Spleen (tissue), 11 donors: ENCODE results near the gene PEPD. TPM values are rescaled to one million over a fixed set of nuclear protein-coding genes. Genes with fewer than 3 reads are reported as not detected.

Source experiments
- DNase-seq: peaks from one replicate; pipeline ENCODE4 v3.0.0-alpha.2; 2020
- H3K27ac ChIP-seq, 8 donors: fragments of 200-600 bp; sonication (generic) in 7 of 8; 1 replicate in 4 of 8; 2 replicates in 4 of 8; pipeline versions ENCODE4 v1.5.0 to v1.8.0; 2016 to 2021; ENCODE audit warnings: inconsistent platforms in 4 of 8, mild to moderate bottlenecking in 4 of 8, moderate library complexity in 1 of 8
- H3K27me3 ChIP-seq, 7 donors: fragments of 200-600 bp; sonication (generic) in 6 of 7; replicated peaks in 1 of 7; 1 replicate in 4 of 7; 2 replicates in 3 of 7; pipeline versions ENCODE4 v1.5.0 to v1.8.0; 2016 to 2021; ENCODE audit warnings: inconsistent platforms in 3 of 7, mild to moderate bottlenecking in 1 of 7
- H3K36me3 ChIP-seq, 6 donors: fragments of 200-600 bp; sonication (generic) in 5 of 6; 1 replicate in 4 of 6; 2 replicates in 2 of 6; pipeline versions ENCODE4 v1.5.0 to v1.8.0; 2016 to 2021; ENCODE audit warnings: inconsistent platforms in 2 of 6
- H3K4me1 ChIP-seq, 6 donors: fragments of 200-600 bp; sonication (generic) in 5 of 6; 1 replicate in 3 of 6; 2 replicates in 3 of 6; pipeline versions ENCODE4 v1.5.0 to v1.8.0; 2016 to 2021; ENCODE audit warnings: inconsistent platforms in 3 of 6
- H3K4me3 ChIP-seq, 8 donors: fragments of 200-600 bp; sonication (generic) in 7 of 8; 1 replicate in 4 of 8; 2 replicates in 4 of 8; pipeline versions ENCODE4 v1.5.0 to v1.8.0; 2016 to 2021; ENCODE audit warnings: inconsistent platforms in 4 of 8, mild to moderate bottlenecking in 4 of 8, moderate library complexity in 2 of 8
- H3K9me3 ChIP-seq, 8 donors: fragments of 200-600 bp; sonication (generic) in 7 of 8; 1 replicate in 4 of 8; 2 replicates in 4 of 8; pipeline versions ENCODE4 v1.5.0 to v1.8.0; 2016 to 2021; ENCODE audit warnings: inconsistent platforms in 4 of 8
- POLR2A ChIP-seq, 3 donors: fragments of 450-650 bp; IDR thresholded peaks; one replicate each; pipeline ENCODE4 v1.5.1; 2017; ENCODE audit warnings: antibody characterized with exemption in 3 of 3, mild to moderate bottlenecking in 1 of 3
- POLR2AphosphoS5 ChIP-seq, 3 donors: sonication (generic); formaldehyde crosslinking; IDR thresholded peaks; one replicate each; pipeline ENCODE4 v1.5.1; 2017; ENCODE audit warnings: antibody characterized with exemption in 3 of 3
- WGBS, 5 donors: extraction: QIAGEN DNeasy Blood & Tissue Kit in 3 of 5; methylation state at CpG; one replicate each; pipeline versions ENCODE4 v1.1.5 to v1.1.7; 2013 to 2018; 5-methylcytosine and 5-hydroxymethylcytosine counted together
- intact Hi-C: fragments of 100-400 bp; cut with DNase I; formaldehyde crosslinking; loops from one replicate; pipeline ENCODE4 v1.15.0; 2023; ENCODE audit warnings: low total_unique reads
- polyA plus RNA-seq, 3 donors: library from polyadenylated mRNA; stranded (reverse); fragments of 200-250 nt; gene quantifications; one replicate each; pipeline ENCODE4 v1.2.1, GENCODE V29; 2013
- total RNA-seq, 7 donors: library from RNA; depleted of rRNA in 3 of 7; stranded (reverse); fragments of >200 nt in 3 of 7; fragmentation: NEBNext Ultra II Directional in 4 of 7; extraction: Animal tissue kit (Norgen Biotek cat#: 25700) in 4 of 7; gene quantifications; one replicate each; pipeline versions ENCODE4 v1.1.0 to v1.2.1, GENCODE V29; 2016 to 2021
- TF ChIP-seq, protein P1 (sequence below), 11 experiments: fragments of 200-600 bp in 7 of 11; fragments of 450-650 bp in 4 of 11; sonication (generic) in 4 of 11; IDR thresholded peaks in 8 of 11; conservative IDR thresholded peaks in 3 of 11; 1 replicate in 7 of 11; 2 replicates in 4 of 11; pipeline versions ENCODE4 v1.4.0 to v1.8.0; 2016 to 2021; ENCODE audit warnings: antibody characterized with exemption in 11 of 11, inconsistent platforms in 4 of 11, mild to moderate bottlenecking in 1 of 11
- donor health status: healthy with polysubstance abuse.
- donor health status: DM: no; HTN: no; CAD: no; lungs with moderate emphysema.
- donor health status: DM: no; HTN: no; CAD: no.
- donor health status: Bipolar disorder and iron deficiency.
- donor health status: healthy.
- donor health status: DM: no; HTN: no; CAD: no.
- donor health status: DM: yes; HTN: yes; CAD: no.

Gene PEPD
- total and polyA plus RNA-seq, 10 donors = 38.4 to 98.3 (median 69.8) TPM

DNA sequence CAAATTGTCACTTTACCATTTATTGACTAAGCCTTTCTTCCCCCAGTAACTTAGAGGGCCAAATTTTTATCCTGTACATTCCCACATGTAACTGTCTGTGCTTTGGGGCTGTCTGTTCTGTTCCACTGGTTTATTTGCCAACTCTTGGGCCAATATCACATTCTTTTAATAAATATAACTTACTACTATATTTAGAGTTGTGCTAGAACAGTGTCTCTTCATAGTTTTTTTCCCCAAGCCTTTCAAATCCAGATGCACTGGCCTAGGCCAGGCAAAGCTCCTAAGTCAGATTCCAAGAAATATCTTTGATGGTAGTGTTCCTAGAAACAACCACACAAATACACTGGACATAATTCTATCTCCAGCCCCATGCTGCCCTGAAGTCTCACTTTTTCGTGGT, 164.0 kb downstream of the PEPD start:
- TF ChIP-seq POLR2A (IDR thresholded peaks at IDR 0.05) (no peak), POLR2AphosphoS5 (IDR thresholded peaks at IDR 0.05) (no peak)
- TF ChIP-seq, protein P1, sequence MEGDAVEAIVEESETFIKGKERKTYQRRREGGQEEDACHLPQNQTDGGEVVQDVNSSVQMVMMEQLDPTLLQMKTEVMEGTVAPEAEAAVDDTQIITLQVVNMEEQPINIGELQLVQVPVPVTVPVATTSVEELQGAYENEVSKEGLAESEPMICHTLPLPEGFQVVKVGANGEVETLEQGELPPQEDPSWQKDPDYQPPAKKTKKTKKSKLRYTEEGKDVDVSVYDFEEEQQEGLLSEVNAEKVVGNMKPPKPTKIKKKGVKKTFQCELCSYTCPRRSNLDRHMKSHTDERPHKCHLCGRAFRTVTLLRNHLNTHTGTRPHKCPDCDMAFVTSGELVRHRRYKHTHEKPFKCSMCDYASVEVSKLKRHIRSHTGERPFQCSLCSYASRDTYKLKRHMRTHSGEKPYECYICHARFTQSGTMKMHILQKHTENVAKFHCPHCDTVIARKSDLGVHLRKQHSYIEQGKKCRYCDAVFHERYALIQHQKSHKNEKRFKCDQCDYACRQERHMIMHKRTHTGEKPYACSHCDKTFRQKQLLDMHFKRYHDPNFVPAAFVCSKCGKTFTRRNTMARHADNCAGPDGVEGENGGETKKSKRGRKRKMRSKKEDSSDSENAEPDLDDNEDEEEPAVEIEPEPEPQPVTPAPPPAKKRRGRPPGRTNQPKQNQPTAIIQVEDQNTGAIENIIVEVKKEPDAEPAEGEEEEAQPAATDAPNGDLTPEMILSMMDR (IDR thresholded peaks at IDR 0.05 in 8 of 11, conservative IDR thresholded peaks at IDR 0.05 in 3 of 11) = no peak
- peaks cover 0 to 19% (median 12%) of the 10 kb centered on the region in 8 donors for H3K9me3 ChIP-seq
- no peak overlapping the region for H3K27ac ChIP-seq
- WGBS, 5 donors = 54 to 71% (median 62%) methylated on average over 1 of the region's 1 CpG
- no peaks in the 10 kb centered on the region for H3K36me3 ChIP-seq
- no peak overlapping the region for H3K4me3 ChIP-seq
- intact Hi-C loops = no loop called here
- H3K27me3 ChIP-seq = no peaks in the 10 kb centered on the region
- no peak for DNase-seq
- no peaks in the 10 kb centered on the region for H3K4me1 ChIP-seq

DNA sequence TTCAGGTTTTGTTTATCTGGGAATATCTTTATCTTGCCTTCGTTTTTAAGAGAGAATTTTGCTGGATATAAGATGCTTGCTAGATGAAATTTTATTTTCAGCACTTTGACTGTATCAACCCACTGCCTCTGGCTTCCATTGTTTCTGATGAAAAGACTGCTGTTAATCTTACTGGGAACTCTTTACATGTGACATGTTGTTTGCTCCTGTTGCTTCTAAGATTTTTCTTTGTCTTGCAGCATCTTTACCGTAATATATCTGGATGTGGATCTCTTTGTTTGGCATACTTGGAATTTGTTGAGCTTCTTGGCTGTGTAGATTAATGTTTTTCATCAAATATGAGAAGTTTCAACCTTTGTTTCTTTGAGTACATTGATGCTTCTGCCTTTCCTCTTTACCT, 166.1 kb downstream of the PEPD start:
- peaks cover 0 to 19% (median 12%) of the 10 kb centered on the region in 8 donors for H3K9me3 ChIP-seq
- no peaks in the 10 kb centered on the region for H3K4me1 ChIP-seq
- no peaks in the 10 kb centered on the region for H3K36me3 ChIP-seq
- H3K27ac ChIP-seq = no peak overlapping the region
- no peak for TF ChIP-seq POLR2A (IDR thresholded peaks at IDR 0.05)
- TF ChIP-seq, protein P1 (IDR thresholded peaks at IDR 0.05 in 8 of 11, conservative IDR thresholded peaks at IDR 0.05 in 3 of 11) = no peak
- no peak for TF ChIP-seq POLR2AphosphoS5 (IDR thresholded peaks at IDR 0.05)
- intact Hi-C loops = no loop called here
- no peak overlapping the region for H3K4me3 ChIP-seq
- no peak for DNase-seq
- H3K27me3 ChIP-seq = no peaks in the 10 kb centered on the region
- 77 to 88% (median 81%) methylated on average over 2 of the region's 2 CpGs for WGBS, 5 donors

DNA sequence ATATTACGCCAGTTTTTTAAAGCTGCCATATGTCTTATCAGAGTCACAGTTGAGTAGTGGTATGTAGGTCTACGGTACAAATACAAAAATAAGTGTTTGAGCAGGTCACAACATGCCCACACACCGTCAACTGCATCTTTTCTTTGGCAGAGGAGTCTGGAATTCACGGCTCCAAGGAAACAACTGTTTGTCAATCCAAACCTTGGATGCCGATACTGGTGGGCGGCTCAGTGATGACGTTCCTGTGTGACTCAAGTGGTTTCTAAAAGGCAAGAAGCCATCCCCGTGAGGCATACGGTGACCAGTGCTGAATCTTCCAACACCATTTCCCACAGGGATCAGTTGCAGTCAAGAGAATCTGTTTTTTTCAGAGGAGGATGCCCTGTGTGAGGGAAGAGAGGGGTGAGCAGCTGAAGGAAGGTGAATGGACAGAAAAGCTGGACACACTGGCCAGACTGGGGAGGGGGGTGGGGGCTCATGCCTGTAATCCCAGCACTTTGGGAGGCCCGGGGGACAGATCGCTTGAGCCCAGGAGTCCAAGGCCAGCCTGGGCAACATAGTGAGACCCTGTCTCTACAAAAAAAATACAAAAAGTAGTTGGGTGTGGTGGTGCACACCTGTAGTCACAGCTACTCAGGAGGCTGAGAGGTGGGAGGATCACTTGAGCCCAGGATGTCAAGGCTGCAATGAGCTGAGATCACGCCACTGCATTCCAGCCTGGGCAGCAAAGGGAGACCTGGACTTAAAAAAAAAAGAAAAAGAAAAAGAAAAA, 170.9 kb downstream of the PEPD start:
- TF ChIP-seq, protein P1 (IDR thresholded peaks at IDR 0.05 in 8 of 11, conservative IDR thresholded peaks at IDR 0.05 in 3 of 11) = no peak
- no peak for TF ChIP-seq POLR2A (IDR thresholded peaks at IDR 0.05)
- TF ChIP-seq POLR2AphosphoS5 (IDR thresholded peaks at IDR 0.05) = no peak
- intact Hi-C loops = no loop called here
- H3K27ac ChIP-seq = no peak overlapping the region
- no peaks in the 10 kb centered on the region for H3K4me1 ChIP-seq
- no peaks in the 10 kb centered on the region for H3K36me3 ChIP-seq
- WGBS, 5 donors = 81 to 92% (median 84%) methylated on average over 12 of the region's 12 CpGs
- peaks cover 0 to 42% (median 8%) of the 10 kb centered on the region in 7 donors for H3K27me3 ChIP-seq
- no peak overlapping the region for H3K4me3 ChIP-seq
- H3K9me3 ChIP-seq = peaks cover 0 to 11% (median 6%) of the 10 kb centered on the region in 8 donors
- DNase-seq = no peak
